Skeletal muscle tissue (tissue), 4 donors: ENCODE data around the gene RRBP1. TPM values are rescaled to one million over a fixed set of nuclear protein-coding genes. Genes with fewer than 3 reads are reported as not detected.

Experiments used
- H3K27ac ChIP-seq: one replicate; pipeline ENCODE4 v1.7.0; 2013; ENCODE audit warnings: mild to moderate bottlenecking, low read depth, low read length, inconsistent platforms
- H3K27me3 ChIP-seq, 3 donors: one replicate each; pipeline ENCODE4 v1.7.0; 2013; ENCODE audit warnings: low read length in 3 of 3; ENCODE audit not compliant: control insufficient read depth in 3 of 3, insufficient read depth in 3 of 3
- H3K36me3 ChIP-seq, 3 donors: one replicate each; pipeline ENCODE4 v1.7.0; 2013; ENCODE audit warnings: low read length in 3 of 3; ENCODE audit not compliant: control insufficient read depth in 3 of 3, insufficient read depth in 3 of 3
- H3K4me1 ChIP-seq, 3 donors: one replicate each; pipeline ENCODE4 v1.7.0; 2013; ENCODE audit warnings: low read length in 3 of 3, mild to moderate bottlenecking in 3 of 3; ENCODE audit not compliant: control insufficient read depth in 3 of 3, insufficient read depth in 3 of 3
- H3K4me3 ChIP-seq, 3 donors: one replicate each; pipeline ENCODE4 v1.7.0; 2013; ENCODE audit warnings: low read length in 3 of 3
- H3K9ac ChIP-seq, 3 donors: one replicate each; pipeline ENCODE4 v1.7.0; 2013; ENCODE audit warnings: low read length in 3 of 3, mild to moderate bottlenecking in 3 of 3, moderate library complexity in 2 of 3, low read depth in 1 of 3
- H3K9me3 ChIP-seq, 3 donors: one replicate each; pipeline ENCODE4 v1.7.0; 2013; ENCODE audit warnings: low read length in 3 of 3; ENCODE audit not compliant: control insufficient read depth in 3 of 3
- total RNA-seq: library from RNA; depleted of rRNA; stranded (reverse); fragments of >200 nt; gene quantifications from one replicate; pipeline ENCODE4 v1.2.3, GENCODE V29; 2014
- donor health status: Osteomylitis.

RRBP1 gene
- total RNA-seq, 1 donor from 2014 or later, result 76.2 TPM

DNA sequence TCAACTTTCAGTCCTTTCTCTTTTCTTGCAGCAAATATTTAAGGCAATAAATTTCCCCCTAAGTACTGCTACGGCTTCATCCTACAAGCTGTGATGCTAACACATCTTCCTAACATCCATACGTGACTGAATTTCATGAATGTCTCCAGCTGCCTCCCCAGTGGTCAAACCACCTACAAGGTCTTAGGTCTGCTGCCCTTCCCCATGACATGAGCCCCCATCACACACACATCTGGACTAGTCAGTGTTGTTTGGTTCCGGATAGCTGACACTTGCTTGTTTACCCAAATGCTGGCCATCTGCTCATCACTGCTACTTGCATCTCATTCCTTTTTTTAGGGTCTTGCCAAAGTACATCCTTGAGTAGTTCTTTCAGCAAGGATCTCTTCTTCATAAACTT, 14.6 kb downstream of the RRBP1 start:
- Histone ChIP-seq H3K36me3 (peaks cover 0 to 3% (median 0%) of the 10 kb centered on the region in 3 donors), H3K9ac (no peak overlapping the region), H3K27me3 (no peaks in the 10 kb centered on the region), H3K27ac (no peak overlapping the region), H3K4me3 (no peak overlapping the region), H3K4me1 (peaks cover 3 to 7% (median 6%) of the 10 kb centered on the region in 3 donors), H3K9me3 (no peaks in the 10 kb centered on the region)

DNA sequence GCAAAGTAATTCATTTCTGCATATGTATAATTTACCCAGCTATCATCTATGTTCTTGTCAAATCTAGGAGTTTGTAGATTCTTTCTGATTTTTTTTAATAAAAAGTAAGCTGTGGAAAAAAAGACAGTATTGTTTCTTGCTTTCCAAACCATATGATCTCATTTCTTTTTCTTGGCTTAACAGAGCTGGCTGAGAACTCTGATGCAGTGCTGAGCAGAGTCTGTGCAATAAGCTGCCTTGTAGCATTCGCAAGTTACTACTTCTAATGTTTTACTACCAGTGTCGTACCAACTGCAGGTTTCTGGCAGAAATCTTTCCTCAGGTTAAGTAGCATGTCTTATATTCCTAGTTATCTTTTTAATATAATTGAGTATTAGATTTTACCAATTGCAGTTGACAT, 15.6 kb downstream of the RRBP1 start:
- H3K4me3 ChIP-seq, result no peak overlapping the region
- peaks cover 0 to 3% (median 0%) of the 10 kb centered on the region in 3 donors for H3K36me3 ChIP-seq
- no peaks in the 10 kb centered on the region for H3K9me3 ChIP-seq
- peak overlapping the region; percentile 31 for H3K27ac ChIP-seq
- H3K9ac ChIP-seq, result no peak overlapping the region
- no peaks in the 10 kb centered on the region for H3K27me3 ChIP-seq
- peaks cover 8 to 9% (median 8%) of the 10 kb centered on the region in 3 donors for H3K4me1 ChIP-seq

DNA sequence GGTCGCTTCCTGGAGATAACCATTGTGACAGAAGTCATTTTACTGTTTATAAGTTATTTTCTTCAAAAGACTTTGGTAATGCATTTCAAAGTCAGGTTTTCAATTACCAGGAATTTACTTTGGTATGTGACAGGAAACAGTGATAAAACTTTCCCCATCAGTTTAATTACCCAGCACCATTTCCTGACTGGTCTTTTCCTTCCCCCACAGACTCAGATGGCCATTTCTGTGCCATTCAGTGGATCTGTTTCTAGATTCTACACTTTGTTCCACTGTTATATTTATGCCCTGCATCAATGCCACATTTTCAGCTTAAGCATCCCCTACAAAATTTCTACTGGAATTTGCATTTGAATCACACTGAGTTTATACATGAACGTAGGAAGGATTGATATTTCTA, 16.3 kb downstream of the RRBP1 start:
- peaks cover 13 to 15% (median 15%) of the 10 kb centered on the region in 3 donors for H3K4me1 ChIP-seq
- H3K4me3 ChIP-seq, result no peak overlapping the region
- H3K27ac ChIP-seq, result peak overlapping the region; percentile 31
- no peaks in the 10 kb centered on the region for H3K27me3 ChIP-seq
- H3K9me3 ChIP-seq, result no peaks in the 10 kb centered on the region
- peaks cover 0 to 3% (median 0%) of the 10 kb centered on the region in 3 donors for H3K36me3 ChIP-seq
- H3K9ac ChIP-seq, result no peak overlapping the region

GRCh38 chr20:17664025-17664633, 17.9 kb downstream of the RRBP1 start:
- Histone ChIP-seq H3K9ac (no peak overlapping the region), H3K4me1 (peaks cover 17 to 18% (median 18%) of the 10 kb centered on the region in 3 donors)

GRCh38 chr20:17663486-17663885, 18.6 kb downstream of the RRBP1 start:
- Histone ChIP-seq H3K27ac (peak overlapping the region; percentile 54), H3K4me3 (no peak overlapping the region), H3K36me3 (peaks cover under 1 to 4% (median 3%) of the 10 kb centered on the region in 3 donors), H3K9me3 (no peaks in the 10 kb centered on the region), H3K4me1 (peaks cover 17 to 18% (median 18%) of the 10 kb centered on the region in 3 donors), H3K27me3 (no peaks in the 10 kb centered on the region), H3K9ac (no peak overlapping the region)

More at GRCh38 chr20:17664025-17664633, 17.9 kb downstream of the RRBP1 start:
- Histone ChIP-seq H3K4me3 (no peak overlapping the region), H3K36me3 (peaks cover 0 to 3% (median 0%) of the 10 kb centered on the region in 3 donors), H3K27me3 (no peaks in the 10 kb centered on the region), H3K27ac (peak overlapping the region; percentile 14), H3K9me3 (no peaks in the 10 kb centered on the region)

- no peak overlapping the region for H3K9ac ChIP-seq
- H3K36me3 ChIP-seq, result peaks cover 5 to 8% (median 8%) of the 10 kb centered on the region in 3 donors
- H3K27ac ChIP-seq, result peak overlapping the region; percentile 54
- H3K4me3 ChIP-seq, result no peak overlapping the region
- no peaks in the 10 kb centered on the region for H3K9me3 ChIP-seq
- H3K4me1 ChIP-seq, result peaks cover 17 to 18% (median 18%) of the 10 kb centered on the region in 3 donors
- H3K27me3 ChIP-seq, result no peaks in the 10 kb centered on the region
Observed at GRCh38 chr20:17663040-17663399, 19.0 kb downstream of the RRBP1 start.

GRCh38 chr20:17662333-17663039, 19.6 kb downstream of the RRBP1 start:
- Histone ChIP-seq H3K4me1 (peaks cover 17 to 19% (median 18%) of the 10 kb centered on the region in 3 donors), H3K27me3 (no peaks in the 10 kb centered on the region), H3K9ac (no peak overlapping the region), H3K27ac (peak overlapping the region; percentile 54), H3K4me3 (no peak overlapping the region), H3K9me3 (no peaks in the 10 kb centered on the region), H3K36me3 (peaks cover 6 to 11% (median 9%) of the 10 kb centered on the region in 3 donors)

- Histone ChIP-seq H3K4me3 (no peak overlapping the region), H3K9ac (peak overlapping the region in 1 of 3 donors; percentile 33), H3K27ac (peak overlapping the region; percentile 23), H3K4me1 (peaks cover 25% of the 10 kb centered on the region in 3 donors), H3K27me3 (no peaks in the 10 kb centered on the region), H3K36me3 (peaks cover 6 to 11% (median 9%) of the 10 kb centered on the region in 3 donors), H3K9me3 (no peaks in the 10 kb centered on the region)
Observed at GRCh38 chr20:17661121-17661744, 20.8 kb downstream of the RRBP1 start.

GRCh38 chr20:17660667-17661066, 21.4 kb downstream of the RRBP1 start:
- H3K36me3 ChIP-seq, result peaks cover 6 to 11% (median 9%) of the 10 kb centered on the region in 3 donors
- peak overlapping the region in 1 of 3 donors; percentile 33 for H3K9ac ChIP-seq
- no peaks in the 10 kb centered on the region for H3K9me3 ChIP-seq
- H3K4me3 ChIP-seq, result no peak overlapping the region
- no peaks in the 10 kb centered on the region for H3K27me3 ChIP-seq
- H3K4me1 ChIP-seq, result peaks cover 25 to 29% (median 25%) of the 10 kb centered on the region in 3 donors
- H3K27ac ChIP-seq, result peak overlapping the region; percentile 36

- Histone ChIP-seq H3K4me3 (no peak overlapping the region), H3K9me3 (no peaks in the 10 kb centered on the region), H3K27ac (peak overlapping the region; percentile 41), H3K9ac (no peak overlapping the region), H3K27me3 (no peaks in the 10 kb centered on the region), H3K36me3 (peaks cover 6 to 11% (median 9%) of the 10 kb centered on the region in 3 donors), H3K4me1 (peaks cover 29 to 31% (median 30%) of the 10 kb centered on the region in 3 donors)
Observed at GRCh38 chr20:17659801-17660200, 22.2 kb downstream of the RRBP1 start.
